Body of pancreas (tissue), 4 donors: ENCODE results near the gene ACIN1. TPM values are rescaled to one million over a fixed set of nuclear protein-coding genes. Genes with fewer than 3 reads are reported as not detected.

Source experiments
- ATAC-seq: fragments of 150-250 bp; one replicate; pipeline ENCODE4 v1.9.1; 2016
- DNase-seq, 4 donors: peaks; one replicate each; pipeline ENCODE4 v3.0.0-alpha.2; 2019
- H3K27ac ChIP-seq, 4 donors: fragments of 200-600 bp; sonication (generic); 1 replicate in 3 of 4; 2 replicates in 1 of 4; pipeline versions ENCODE4 v1.5.1 to v1.6.1; 2016 to 2019; ENCODE audit warnings: mild to moderate bottlenecking in 1 of 4, mixed read lengths in 1 of 4, moderate library complexity in 1 of 4
- H3K27me3 ChIP-seq, 2 donors: fragments of 200-600 bp; sonication (generic); one replicate each; pipeline ENCODE4 v1.6.0; 2016; ENCODE audit warnings: mild to moderate bottlenecking in 1 of 2
- H3K36me3 ChIP-seq, 2 donors: fragments of 200-600 bp; sonication (generic); replicated peaks in 1 of 2; 2 replicates each; pipeline ENCODE4 v1.5.1; 2016; ENCODE audit warnings: low read depth in 2 of 2; ENCODE audit not compliant: insufficient read depth in 1 of 2
- H3K4me1 ChIP-seq: fragments of 200-600 bp; sonication (generic); one replicate; pipeline ENCODE4 v1.6.0; 2016
- H3K4me3 ChIP-seq, 2 donors: fragments of 200-600 bp; sonication (generic); 1 replicate in 1 of 2; 2 replicates in 1 of 2; pipeline ENCODE4 v1.5.1; 2016 to 2019
- H3K9me3 ChIP-seq, 3 donors: fragments of 200-600 bp; sonication (generic); 1 replicate in 2 of 3; 2 replicates in 1 of 3; pipeline ENCODE4 v1.5.1; 2016
- CTCF ChIP-seq, 7 experiments: fragments of 450-650 bp in 4 of 7; fragments of 200-600 bp in 3 of 7; sonication (generic) in 3 of 7; IDR thresholded peaks; one replicate each; pipeline ENCODE4 v1.5.1; 2016 to 2019; ENCODE audit warnings: antibody characterized with exemption in 7 of 7
- POLR2A ChIP-seq, 3 donors: fragments of 450-650 bp; IDR thresholded peaks; one replicate each; pipeline ENCODE4 v1.6.1; 2016; ENCODE audit warnings: antibody characterized with exemption in 3 of 3, mild to moderate bottlenecking in 2 of 3
- WGBS, 2 donors: methylation state at CpG; one replicate each; pipeline ENCODE4 v1.1.5; 2017; 5-methylcytosine and 5-hydroxymethylcytosine counted together
- intact Hi-C: fragments of 100-400 bp; cut with DNase I; formaldehyde crosslinking; loops from one replicate; pipeline ENCODE4 v1.15.1; 2023
- total RNA-seq, 2 donors: library from RNA; depleted of rRNA; stranded (reverse); fragments of >200 nt; gene quantifications; one replicate each; pipeline ENCODE4 v1.1.0, GENCODE V29; 2016

Gene ACIN1, protein sequence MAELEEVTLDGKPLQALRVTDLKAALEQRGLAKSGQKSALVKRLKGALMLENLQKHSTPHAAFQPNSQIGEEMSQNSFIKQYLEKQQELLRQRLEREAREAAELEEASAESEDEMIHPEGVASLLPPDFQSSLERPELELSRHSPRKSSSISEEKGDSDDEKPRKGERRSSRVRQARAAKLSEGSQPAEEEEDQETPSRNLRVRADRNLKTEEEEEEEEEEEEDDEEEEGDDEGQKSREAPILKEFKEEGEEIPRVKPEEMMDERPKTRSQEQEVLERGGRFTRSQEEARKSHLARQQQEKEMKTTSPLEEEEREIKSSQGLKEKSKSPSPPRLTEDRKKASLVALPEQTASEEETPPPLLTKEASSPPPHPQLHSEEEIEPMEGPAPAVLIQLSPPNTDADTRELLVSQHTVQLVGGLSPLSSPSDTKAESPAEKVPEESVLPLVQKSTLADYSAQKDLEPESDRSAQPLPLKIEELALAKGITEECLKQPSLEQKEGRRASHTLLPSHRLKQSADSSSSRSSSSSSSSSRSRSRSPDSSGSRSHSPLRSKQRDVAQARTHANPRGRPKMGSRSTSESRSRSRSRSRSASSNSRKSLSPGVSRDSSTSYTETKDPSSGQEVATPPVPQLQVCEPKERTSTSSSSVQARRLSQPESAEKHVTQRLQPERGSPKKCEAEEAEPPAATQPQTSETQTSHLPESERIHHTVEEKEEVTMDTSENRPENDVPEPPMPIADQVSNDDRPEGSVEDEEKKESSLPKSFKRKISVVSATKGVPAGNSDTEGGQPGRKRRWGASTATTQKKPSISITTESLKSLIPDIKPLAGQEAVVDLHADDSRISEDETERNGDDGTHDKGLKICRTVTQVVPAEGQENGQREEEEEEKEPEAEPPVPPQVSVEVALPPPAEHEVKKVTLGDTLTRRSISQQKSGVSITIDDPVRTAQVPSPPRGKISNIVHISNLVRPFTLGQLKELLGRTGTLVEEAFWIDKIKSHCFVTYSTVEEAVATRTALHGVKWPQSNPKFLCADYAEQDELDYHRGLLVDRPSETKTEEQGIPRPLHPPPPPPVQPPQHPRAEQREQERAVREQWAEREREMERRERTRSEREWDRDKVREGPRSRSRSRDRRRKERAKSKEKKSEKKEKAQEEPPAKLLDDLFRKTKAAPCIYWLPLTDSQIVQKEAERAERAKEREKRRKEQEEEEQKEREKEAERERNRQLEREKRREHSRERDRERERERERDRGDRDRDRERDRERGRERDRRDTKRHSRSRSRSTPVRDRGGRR
- 100 to 1,000 TPM in 1 of 2 donors, 10 to 100 TPM in 1; 91.6 to 110 TPM for total RNA-seq

- no peaks in the 10 kb centered on the region for H3K27me3 ChIP-seq
- peaks cover 0 to 9% of the 10 kb centered on the region in 2 donors for H3K36me3 ChIP-seq
- TF ChIP-seq CTCF (IDR thresholded peaks at IDR 0.05) (peak in 2 of 7 experiments; percentile 0 to 1), POLR2A (IDR thresholded peaks at IDR 0.05) (peak; percentile 42 to 79 (median 69))
- DNase-seq (peak in 2 of 4 donors; percentile 74 to 78), ATAC-seq (peak; percentile 55)
- peaks cover 48% of the 10 kb centered on the region for H3K4me1 ChIP-seq
- peak within 1 kb of the TSS; percentile 89 to 97 (median 97) for H3K27ac ChIP-seq
- 0% methylated on average over 15 to 55 of the region's 55 CpGs for WGBS, 2 donors
- no peaks in the 10 kb centered on the region for H3K9me3 ChIP-seq
- intact Hi-C loops = no loop called here
- peak within 1 kb of the TSS; percentile 55 to 57 for H3K4me3 ChIP-seq
Measured at GRCh38 chr14:23094666-23095195, at the start of gene ACIN1. Gene ACIN1 (minus strand): TSS chr14:23095136. CDS start chr14:23095112, 24 bp downstream.

DNA sequence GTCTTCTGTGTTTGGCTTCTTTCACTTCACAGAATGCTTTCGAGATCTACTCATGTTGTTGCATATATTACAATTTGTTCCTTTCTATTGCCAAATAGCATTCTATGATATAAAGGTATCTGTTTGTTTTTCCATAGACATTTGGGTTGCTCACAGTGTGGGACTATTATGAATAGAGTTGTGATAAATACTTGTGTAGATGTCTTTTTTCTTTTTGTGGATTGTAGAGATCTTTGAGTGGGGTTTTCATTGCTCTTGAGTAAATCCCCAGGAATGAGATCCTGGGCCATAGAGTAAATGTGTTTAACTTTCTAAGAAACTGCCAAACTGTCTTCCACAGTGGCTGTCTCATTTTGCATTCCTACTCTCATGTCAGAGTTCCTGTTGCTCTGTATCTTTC lies 49.0 kb upstream of the ACIN1 start:
- ATAC-seq = no peak
- WGBS, 2 donors = 32 to 67% methylated on average over 1 of the region's 1 CpG
- peaks cover 20% of the 10 kb centered on the region for H3K4me1 ChIP-seq

DNA sequence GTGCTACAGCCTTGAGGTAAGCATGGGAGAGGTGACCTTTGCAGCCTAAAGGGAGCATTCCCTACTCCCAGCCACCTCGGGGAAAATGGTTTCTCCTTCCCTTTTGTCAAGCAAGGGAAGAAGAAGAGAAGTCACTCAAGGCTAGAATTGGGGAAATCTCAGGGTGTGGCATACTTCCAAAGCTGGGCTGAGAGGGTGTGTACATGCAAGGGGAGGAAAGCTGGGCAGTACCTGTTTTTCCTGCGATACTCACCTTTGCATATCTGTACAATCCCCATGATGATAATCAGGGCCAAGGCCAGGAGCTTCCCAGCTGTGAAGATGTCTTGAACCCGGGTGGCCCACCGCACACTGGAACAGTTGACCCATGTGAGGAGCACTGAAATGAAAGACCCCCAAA lies 47.9 kb upstream of the ACIN1 start:
- Histone ChIP-seq H3K4me3 (no peak overlapping the region), H3K36me3 (no peaks in the 10 kb centered on the region), H3K9me3 (no peaks in the 10 kb centered on the region), H3K27ac (no peak overlapping the region), H3K4me1 (peaks cover 17% of the 10 kb centered on the region), H3K27me3 (no peaks in the 10 kb centered on the region)
- 81 to 85% methylated on average over 4 of the region's 4 CpGs for WGBS, 2 donors
- ATAC-seq = no peak
- DNase-seq = no peak
- TF ChIP-seq POLR2A (IDR thresholded peaks at IDR 0.05) (no peak), CTCF (IDR thresholded peaks at IDR 0.05) (no peak)
- intact Hi-C loops = no loop called here

More for the DNA sequence above, 49.0 kb upstream of the ACIN1 start:
- no peaks in the 10 kb centered on the region for H3K36me3 ChIP-seq
- no peak overlapping the region for H3K27ac ChIP-seq
- no peaks in the 10 kb centered on the region for H3K9me3 ChIP-seq
- no peak overlapping the region for H3K4me3 ChIP-seq
- intact Hi-C loops = no loop called here
- TF ChIP-seq CTCF (IDR thresholded peaks at IDR 0.05) (no peak), POLR2A (IDR thresholded peaks at IDR 0.05) (no peak)
- DNase-seq = no peak
- H3K27me3 ChIP-seq = no peaks in the 10 kb centered on the region

- no peak overlapping the region for H3K4me3 ChIP-seq
- no peaks in the 10 kb centered on the region for H3K36me3 ChIP-seq
- H3K27ac ChIP-seq = peak overlapping the region in 2 of 4 donors; percentile 32 to 42
- TF ChIP-seq POLR2A (IDR thresholded peaks at IDR 0.05) = no peak
- TF ChIP-seq CTCF (IDR thresholded peaks at IDR 0.05) = no peak
- no peaks in the 10 kb centered on the region for H3K27me3 ChIP-seq
- DNase-seq (peak; percentile 78 to 85 (median 82)), ATAC-seq (peak; percentile 98)
- peaks cover 13% of the 10 kb centered on the region for H3K4me1 ChIP-seq
- intact Hi-C loops = no loop called here
- 56 to 57% methylated on average over 7 of the region's 7 CpGs for WGBS, 2 donors
- H3K9me3 ChIP-seq = no peaks in the 10 kb centered on the region
Measured at GRCh38 chr14:23141706-23142444, 46.9 kb upstream of the ACIN1 start.
